GM15510 (cell line): ENCODE results near the gene ZBTB22.

Experiments
- POLR2A ChIP-seq: IDR thresholded peaks from 3 replicates; pipeline ENCODE4 v1.6.1; 2011; ENCODE audit warnings: borderline replicate concordance; ENCODE audit not compliant: insufficient read length; ENCODE audit errors: extremely low read depth

Gene ZBTB22, protein sequence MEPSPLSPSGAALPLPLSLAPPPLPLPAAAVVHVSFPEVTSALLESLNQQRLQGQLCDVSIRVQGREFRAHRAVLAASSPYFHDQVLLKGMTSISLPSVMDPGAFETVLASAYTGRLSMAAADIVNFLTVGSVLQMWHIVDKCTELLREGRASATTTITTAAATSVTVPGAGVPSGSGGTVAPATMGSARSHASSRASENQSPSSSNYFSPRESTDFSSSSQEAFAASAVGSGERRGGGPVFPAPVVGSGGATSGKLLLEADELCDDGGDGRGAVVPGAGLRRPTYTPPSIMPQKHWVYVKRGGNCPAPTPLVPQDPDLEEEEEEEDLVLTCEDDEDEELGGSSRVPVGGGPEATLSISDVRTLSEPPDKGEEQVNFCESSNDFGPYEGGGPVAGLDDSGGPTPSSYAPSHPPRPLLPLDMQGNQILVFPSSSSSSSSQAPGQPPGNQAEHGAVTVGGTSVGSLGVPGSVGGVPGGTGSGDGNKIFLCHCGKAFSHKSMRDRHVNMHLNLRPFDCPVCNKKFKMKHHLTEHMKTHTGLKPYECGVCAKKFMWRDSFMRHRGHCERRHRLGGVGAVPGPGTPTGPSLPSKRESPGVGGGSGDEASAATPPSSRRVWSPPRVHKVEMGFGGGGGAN

DNA sequence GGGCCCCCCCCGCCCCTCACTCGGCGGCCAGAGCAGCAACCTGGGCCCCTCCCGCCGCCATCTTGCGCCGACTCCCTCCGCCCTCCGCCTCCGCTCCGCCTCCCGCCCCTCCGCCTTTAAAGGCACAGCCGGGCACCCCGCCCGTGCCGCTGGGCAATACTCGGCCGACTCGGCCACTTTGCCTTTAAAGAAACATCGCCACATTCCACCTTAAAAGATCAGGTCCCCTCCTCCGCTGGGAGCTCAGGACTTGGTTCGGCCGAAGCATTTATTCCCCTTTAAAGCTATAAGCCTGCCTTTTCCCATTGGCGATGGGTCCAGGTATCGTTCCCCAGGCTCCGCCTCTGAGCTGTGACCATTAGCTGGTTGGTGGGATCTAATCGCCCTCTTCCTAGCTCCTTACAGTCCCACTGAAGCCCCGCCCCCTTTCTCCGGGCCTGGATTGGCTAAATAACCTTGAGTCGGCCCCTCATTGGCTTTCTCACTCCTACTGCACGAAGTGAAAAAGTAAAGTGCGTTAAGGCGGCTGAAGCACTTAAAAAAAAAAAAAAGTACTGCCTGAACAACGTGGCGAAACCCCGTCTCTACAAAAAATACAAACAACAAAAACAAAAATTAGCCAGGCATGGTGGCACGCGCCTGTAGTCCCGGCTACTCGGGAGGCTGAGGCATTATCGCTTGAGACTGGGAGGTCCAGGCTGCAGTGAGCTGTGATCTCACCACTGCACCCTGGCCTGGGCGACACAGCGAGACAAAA lies at the start of gene ZBTB22:
ZBTB22 (minus strand) TSS at position 76 of the 757 bp plus-strand sequence. CDS start 828 bp downstream, outside the sequence.
- TF ChIP-seq POLR2A, result peak; percentile 32

DNA sequence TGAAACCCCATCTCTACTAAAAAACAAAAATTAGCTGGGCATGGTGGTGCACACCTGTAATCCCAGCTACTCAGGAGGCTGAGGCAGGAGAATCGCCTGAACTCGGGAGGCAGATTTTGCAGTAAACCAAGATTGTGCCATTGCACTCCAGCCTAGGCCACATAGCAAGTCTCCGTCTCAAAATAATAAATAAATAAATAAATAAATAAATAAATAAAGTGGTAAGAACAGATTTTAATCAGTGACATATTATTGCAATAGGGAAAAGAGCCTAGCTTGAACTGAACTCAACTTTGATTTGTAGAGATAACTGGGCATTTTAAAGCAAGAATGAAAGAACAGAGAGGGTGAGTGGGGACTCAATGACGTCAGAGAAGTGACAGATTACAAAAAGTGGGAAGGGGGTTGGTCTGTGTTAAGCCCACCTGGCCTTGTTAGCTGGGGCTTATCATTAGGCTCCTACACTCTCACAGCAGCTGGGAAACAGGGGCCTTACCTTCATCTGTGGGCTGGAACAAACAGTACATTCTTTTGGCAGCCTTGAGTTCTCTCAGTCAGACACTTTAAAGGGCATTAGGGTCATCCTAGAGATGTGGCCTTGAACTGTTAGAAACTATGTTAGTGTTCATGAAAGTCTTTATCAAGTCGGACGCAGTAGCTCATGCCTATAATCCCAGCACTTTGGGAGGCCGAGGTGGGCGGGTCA lies 49.6 kb upstream of the ZBTB22 start:
- TF ChIP-seq POLR2A, result no peak

DNA sequence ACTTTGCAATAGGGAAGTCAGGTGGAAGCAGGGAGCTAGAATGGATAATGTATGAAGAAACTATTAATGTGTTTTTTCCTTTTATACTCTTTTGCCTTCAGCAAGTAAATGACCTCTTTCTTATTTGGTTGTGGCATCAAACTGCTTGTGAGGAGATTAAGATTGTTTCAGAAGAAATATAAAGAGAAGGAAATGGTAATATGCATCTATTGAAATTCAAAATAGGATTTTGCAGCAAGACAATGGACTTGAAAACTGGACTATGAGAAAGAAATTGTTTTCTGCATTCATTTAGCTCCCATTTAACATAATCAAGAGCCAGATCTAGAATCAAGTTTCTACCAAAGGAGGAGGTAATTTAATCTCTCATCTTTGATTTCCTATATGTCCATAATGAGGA lies 41.8 kb upstream of the ZBTB22 start:
- TF ChIP-seq POLR2A, result no peak

GRCh38 chr6:33356295-33356694 lies 38.8 kb upstream of the ZBTB22 start:
- no peak for TF ChIP-seq POLR2A

GRCh38 chr6:33347816-33348215 lies 30.3 kb upstream of the ZBTB22 start:
- no peak for TF ChIP-seq POLR2A

GRCh38 chr6:33344701-33345697 lies 27.5 kb upstream of the ZBTB22 start:
- TF ChIP-seq POLR2A, result no peak

DNA sequence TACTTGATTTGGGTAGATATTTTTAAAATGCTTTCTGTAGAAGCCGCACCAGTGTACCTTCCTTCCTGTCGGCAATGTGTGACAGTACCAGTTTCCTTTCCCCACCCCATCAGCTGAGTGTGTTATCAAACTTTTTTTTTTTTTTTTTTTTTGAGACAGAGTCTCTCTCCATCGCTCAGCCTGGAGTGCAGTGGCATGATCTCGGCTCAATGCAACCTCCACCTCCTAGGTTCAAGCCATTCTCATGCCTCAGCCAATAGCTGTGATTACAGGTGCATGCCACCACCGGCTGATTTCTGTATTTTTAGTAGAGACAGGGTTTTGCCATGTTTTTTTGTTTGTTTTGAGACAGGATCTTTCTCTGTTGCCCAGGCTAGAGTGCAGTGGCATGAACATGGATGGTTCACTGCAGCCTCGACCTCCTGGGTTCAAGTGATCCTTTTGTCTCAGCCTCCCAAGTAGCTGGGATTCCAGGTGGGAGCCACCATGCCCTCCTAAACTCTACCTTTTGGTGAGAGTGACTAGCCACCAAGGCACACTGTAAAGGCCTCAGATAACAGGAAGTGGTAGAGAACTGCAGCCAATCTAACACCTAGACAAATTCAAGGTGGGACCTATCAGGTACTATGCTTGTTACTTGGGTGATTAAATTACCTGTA lies 26.5 kb upstream of the ZBTB22 start:
- no peak for TF ChIP-seq POLR2A

- no peak for TF ChIP-seq POLR2A
Observed at GRCh38 chr6:33339193-33339592, 21.6 kb upstream of the ZBTB22 start.

GRCh38 chr6:33336495-33336894 lies 19.0 kb upstream of the ZBTB22 start:
- TF ChIP-seq POLR2A, result no peak

DNA sequence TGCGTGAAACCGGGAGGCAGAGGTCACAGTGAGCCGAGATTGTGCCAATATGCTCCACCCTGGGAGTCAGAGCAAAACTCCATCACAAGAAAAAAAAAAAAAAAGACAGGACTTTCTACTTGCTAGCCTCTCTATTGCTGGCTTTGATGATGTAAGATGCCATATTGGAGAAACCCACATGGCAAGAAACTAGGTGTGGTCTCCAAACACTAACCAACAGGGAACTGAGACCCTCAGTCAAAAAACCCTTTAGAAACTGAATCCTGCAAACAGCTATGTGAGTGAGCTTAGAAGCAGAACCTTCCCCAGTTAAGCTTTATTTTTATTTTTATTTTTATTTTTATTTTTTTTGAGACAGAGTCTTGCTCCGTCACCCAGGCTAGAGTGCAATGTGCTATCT lies 18.4 kb upstream of the ZBTB22 start:
- no peak for TF ChIP-seq POLR2A

DNA sequence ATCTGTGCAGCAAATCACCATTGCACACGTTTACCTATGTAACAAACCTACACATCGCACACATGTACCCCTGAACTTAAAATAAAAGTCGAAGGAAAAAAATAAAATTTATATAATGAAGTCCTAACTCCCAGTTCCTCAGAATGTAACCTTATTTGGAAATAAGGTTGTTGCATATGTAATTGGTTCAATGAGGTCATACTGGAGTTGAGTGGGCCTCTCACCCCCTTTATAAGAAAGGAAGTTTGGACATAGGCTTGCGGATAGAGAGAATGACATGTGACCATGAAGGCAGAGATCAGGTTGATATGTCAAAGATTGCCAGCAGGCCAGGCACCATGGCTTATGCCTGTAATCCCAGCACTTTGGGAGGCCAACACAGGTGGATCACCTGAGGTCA lies 16.1 kb upstream of the ZBTB22 start:
- no peak for TF ChIP-seq POLR2A

DNA sequence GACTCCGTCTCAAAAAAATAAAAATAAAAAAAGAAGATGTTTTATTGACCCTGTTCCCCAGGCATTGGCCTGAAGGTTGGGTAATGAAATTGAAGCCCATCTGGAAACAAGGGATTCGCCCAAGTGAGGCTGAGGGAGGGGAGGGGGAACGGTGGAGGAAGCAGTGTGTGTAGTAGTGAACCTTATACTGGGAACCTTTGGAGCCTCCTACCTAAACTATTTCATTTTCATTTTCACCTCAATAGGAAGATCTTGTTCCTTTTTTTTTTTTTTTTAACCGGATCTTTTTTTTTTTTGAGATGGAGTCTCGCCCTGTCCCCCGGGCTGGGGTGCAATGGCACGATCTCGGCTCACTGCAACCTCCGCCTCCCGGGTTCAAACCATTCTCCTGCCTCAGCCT lies 13.2 kb upstream of the ZBTB22 start:
- no peak for TF ChIP-seq POLR2A

GRCh38 chr6:33329058-33329457 lies 11.5 kb upstream of the ZBTB22 start:
- no peak for TF ChIP-seq POLR2A
